Lung (tissue), 12 donors: Measurements from ENCODE around the gene CABLES2. TPM values are rescaled to one million over a fixed set of nuclear protein-coding genes. Genes with fewer than 3 reads are reported as not detected.

Experiments used
- ATAC-seq: fragments of 200-7000 bp; cut with Tn5 transposase; one replicate; pipeline ENCODE4 v1.9.1; 2020; ENCODE audit warnings: moderate number of reproducible peaks; ENCODE audit not compliant: insufficient read depth, low FRiP score
- DNase-seq, 3 donors: peaks; one replicate each; pipeline ENCODE4 v3.0.0-alpha.2; 2013 to 2017
- H3K27ac ChIP-seq, 2 donors: one replicate each; pipeline ENCODE4 v1.5.1; 2013; ENCODE audit warnings: mild to moderate bottlenecking in 2 of 2, moderate library complexity in 2 of 2, control low read depth in 1 of 2, inconsistent platforms in 1 of 2, low read depth in 1 of 2, low read length in 1 of 2
- H3K27me3 ChIP-seq, 3 donors: one replicate each; pipeline ENCODE4 v1.5.1; 2013; ENCODE audit warnings: low read length in 2 of 3; ENCODE audit not compliant: control insufficient read depth in 3 of 3, insufficient read depth in 3 of 3
- H3K36me3 ChIP-seq, 4 donors: one replicate each; pipeline ENCODE4 v1.5.1; 2013; ENCODE audit warnings: low read length in 4 of 4, mild to moderate bottlenecking in 1 of 4, moderate library complexity in 1 of 4; ENCODE audit not compliant: control insufficient read depth in 4 of 4, insufficient read depth in 4 of 4
- H3K4me1 ChIP-seq, 5 donors: one replicate each; pipeline ENCODE4 v1.5.1; 2013; ENCODE audit warnings: low read length in 5 of 5, mild to moderate bottlenecking in 2 of 5, moderate library complexity in 1 of 5; ENCODE audit not compliant: control insufficient read depth in 5 of 5, insufficient read depth in 5 of 5
- H3K4me3 ChIP-seq: one replicate; pipeline ENCODE4 v1.5.1; 2013; ENCODE audit warnings: mild to moderate bottlenecking, control low read depth, moderate library complexity
- H3K9ac ChIP-seq, 2 donors: one replicate each; pipeline ENCODE4 v1.5.1; 2013; ENCODE audit warnings: low read length in 2 of 2, control low read depth in 1 of 2; ENCODE audit not compliant: insufficient read depth in 1 of 2
- H3K9me3 ChIP-seq, 4 donors: one replicate each; pipeline ENCODE4 v1.5.1; 2013; ENCODE audit warnings: low read length in 3 of 4, mild to moderate bottlenecking in 1 of 4, moderate library complexity in 1 of 4; ENCODE audit not compliant: control insufficient read depth in 4 of 4, insufficient read depth in 3 of 4
- WGBS, 2 donors: extraction: QIAGEN DNeasy Blood & Tissue Kit; methylation state at CpG; one replicate each; pipeline ENCODE4 v1.1.7; 2013; 5-methylcytosine and 5-hydroxymethylcytosine counted together
- polyA plus RNA-seq, 2 donors: library from polyadenylated mRNA; stranded (reverse); fragments of 200-250 nt; gene quantifications; one replicate each; pipeline ENCODE4 v1.2.1, GENCODE V29; 2013
- total RNA-seq, 2 donors: library from RNA; depleted of rRNA in 1 of 2; stranded (reverse); fragments of >200 nt in 1 of 2; gene quantifications; one replicate each; pipeline ENCODE4 v1.2.1, GENCODE V29; 2014 to 2021
- TF ChIP-seq, protein P1 (sequence below): IDR thresholded peaks from 2 replicates; pipeline ENCODE4 v1.5.1; 2012; ENCODE audit warnings: mild to moderate bottlenecking; ENCODE audit errors: control extremely low read depth, extremely low read depth
- donor health status: control.
- donor health status: control.
- donor health status: Bipolar disorder and iron deficiency.
- donor health status: healthy.
- donor health status: DM: yes; HTN: yes; CAD: no.

Gene CABLES2
- total and polyA plus RNA-seq, 4 donors: 1.9 to 4.4 (median 3.6) TPM

DNA sequence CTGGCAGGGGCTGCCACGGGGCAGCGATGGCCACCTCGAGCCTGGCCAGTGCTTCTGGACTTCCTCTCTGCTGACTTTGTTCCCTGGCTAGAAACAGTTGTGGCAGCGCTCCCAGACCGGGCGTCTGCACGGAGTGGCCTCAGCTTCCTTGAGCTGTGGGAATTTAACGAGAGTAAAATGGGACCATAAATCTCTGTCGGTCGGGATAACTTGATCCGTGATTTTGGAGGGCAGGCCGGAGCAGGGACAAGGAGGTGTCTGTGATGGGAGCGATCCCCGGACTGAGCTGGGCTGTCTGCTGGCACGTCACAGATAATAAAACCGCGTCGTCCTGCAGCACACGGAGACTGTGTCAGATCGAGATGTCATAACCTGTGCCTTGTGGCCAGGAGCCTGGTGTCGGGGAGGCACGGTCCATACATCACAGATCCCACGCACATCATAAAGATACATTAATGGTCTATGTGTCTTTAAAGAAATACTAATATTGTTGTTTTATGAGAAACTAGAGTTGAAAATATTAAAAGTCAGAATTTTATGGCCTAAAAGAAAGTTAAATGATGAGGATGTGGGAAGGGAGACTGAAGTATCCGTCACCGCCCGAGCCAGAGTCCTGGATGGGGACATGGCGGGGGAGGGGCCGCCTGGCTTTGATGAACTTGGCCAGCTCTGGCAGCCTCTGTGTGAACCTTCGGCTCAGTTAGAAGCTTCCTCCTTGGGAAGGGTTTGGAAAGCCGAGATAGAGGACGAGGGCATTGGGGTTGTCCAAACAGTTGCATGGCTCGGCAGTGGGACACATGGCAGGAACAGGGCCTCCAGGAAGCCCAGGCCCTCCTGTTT lies 26.8 kb upstream of the CABLES2 start:
- H3K9ac ChIP-seq: no peak overlapping the region
- peaks cover 0 to 2% (median 0%) of the 10 kb centered on the region in 4 donors for H3K9me3 ChIP-seq
- no peak overlapping the region for H3K4me3 ChIP-seq
- ATAC-seq (no peak), DNase-seq (peak; percentile 90 to 93 (median 92))
- WGBS, 2 donors: 37 to 38% methylated on average over 32 of the region's 32 CpGs
- H3K27me3 ChIP-seq: no peaks in the 10 kb centered on the region
- TF ChIP-seq, protein P1, sequence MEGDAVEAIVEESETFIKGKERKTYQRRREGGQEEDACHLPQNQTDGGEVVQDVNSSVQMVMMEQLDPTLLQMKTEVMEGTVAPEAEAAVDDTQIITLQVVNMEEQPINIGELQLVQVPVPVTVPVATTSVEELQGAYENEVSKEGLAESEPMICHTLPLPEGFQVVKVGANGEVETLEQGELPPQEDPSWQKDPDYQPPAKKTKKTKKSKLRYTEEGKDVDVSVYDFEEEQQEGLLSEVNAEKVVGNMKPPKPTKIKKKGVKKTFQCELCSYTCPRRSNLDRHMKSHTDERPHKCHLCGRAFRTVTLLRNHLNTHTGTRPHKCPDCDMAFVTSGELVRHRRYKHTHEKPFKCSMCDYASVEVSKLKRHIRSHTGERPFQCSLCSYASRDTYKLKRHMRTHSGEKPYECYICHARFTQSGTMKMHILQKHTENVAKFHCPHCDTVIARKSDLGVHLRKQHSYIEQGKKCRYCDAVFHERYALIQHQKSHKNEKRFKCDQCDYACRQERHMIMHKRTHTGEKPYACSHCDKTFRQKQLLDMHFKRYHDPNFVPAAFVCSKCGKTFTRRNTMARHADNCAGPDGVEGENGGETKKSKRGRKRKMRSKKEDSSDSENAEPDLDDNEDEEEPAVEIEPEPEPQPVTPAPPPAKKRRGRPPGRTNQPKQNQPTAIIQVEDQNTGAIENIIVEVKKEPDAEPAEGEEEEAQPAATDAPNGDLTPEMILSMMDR: no peak
- no peaks in the 10 kb centered on the region for H3K36me3 ChIP-seq
- H3K27ac ChIP-seq: no peak overlapping the region
- H3K4me1 ChIP-seq: peaks cover 0 to 81% (median 40%) of the 10 kb centered on the region in 5 donors

DNA sequence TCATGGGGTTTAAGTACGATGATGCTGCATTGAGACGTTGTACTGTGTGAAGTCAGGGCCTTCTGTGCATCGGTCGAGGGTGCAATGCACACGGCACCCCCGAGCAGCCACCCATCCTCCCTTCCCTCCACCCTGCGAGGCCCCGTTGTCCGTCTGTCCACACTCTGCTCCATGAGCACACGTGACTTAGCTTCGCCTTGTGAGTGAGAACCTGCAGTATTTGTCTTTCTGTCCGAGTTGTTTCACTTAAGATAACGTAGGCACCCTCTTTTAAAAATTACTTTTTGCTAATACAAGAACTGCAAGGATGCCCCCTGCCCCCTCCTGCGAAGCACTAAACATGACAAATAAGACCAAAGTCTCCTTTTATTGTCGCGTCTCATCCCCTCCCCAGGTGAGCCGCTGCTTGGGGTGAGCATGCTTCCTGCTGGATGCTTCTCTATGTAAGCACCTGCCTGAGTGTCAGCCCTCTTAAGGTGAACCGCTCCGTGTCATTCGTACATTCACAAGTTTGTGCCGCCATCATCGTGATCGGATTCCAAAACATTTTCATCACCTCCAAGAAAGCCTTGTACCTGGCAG lies 23.9 kb upstream of the CABLES2 start:
- TF ChIP-seq, protein P1: no peak
- ATAC-seq (no peak), DNase-seq (peak in 1 of 3 donors; percentile 55)
- Histone ChIP-seq H3K27ac (no peak overlapping the region), H3K9ac (no peak overlapping the region), H3K36me3 (no peaks in the 10 kb centered on the region), H3K27me3 (no peaks in the 10 kb centered on the region), H3K9me3 (peaks cover 0 to 2% (median 0%) of the 10 kb centered on the region in 4 donors), H3K4me3 (no peak overlapping the region), H3K4me1 (peaks cover 0 to 73% (median 33%) of the 10 kb centered on the region in 5 donors)
- 57 to 74% methylated on average over 23 of the region's 23 CpGs for WGBS, 2 donors

DNA sequence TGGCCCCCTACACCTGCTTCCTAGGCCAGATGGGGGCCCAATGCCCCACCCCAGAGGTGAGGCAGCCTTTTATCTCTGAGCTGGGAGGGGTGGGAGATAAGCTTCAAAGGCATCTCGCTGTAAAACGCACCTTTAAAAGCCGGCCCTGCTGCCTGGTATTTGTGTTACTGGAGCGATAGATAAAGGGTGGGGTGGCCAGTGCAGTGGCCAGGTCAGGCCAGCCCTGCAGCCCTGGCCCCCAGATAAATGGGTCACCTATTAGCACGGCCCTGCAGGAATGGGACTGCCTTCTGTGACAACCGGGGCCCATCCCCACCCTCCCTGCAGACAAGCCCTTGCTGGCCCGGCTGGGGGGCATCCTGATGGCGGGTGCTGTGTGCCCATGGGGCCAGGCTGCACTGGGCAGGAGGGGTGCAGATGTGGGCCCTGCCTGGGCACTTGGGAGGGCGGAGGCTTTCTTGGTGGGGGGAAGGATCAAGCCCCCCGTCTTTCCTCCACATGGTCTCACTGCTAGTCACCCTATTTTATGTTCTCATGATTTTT lies 23.3 kb upstream of the CABLES2 start:
- 58 to 78% methylated on average over 10 of the region's 10 CpGs for WGBS, 2 donors
- Histone ChIP-seq H3K36me3 (no peaks in the 10 kb centered on the region), H3K27ac (no peak overlapping the region), H3K27me3 (no peaks in the 10 kb centered on the region), H3K4me1 (peaks cover 0 to 67% (median 27%) of the 10 kb centered on the region in 5 donors), H3K4me3 (no peak overlapping the region), H3K9me3 (peaks cover 0 to 2% (median 0%) of the 10 kb centered on the region in 4 donors), H3K9ac (no peak overlapping the region)
- no peak for DNase-seq
- no peak for ATAC-seq
- TF ChIP-seq, protein P1: no peak
